A549 (cell line): ENCODE measurements around the gene PI4K2A. TPM values are rescaled to one million over a fixed set of nuclear protein-coding genes. Genes with fewer than 3 reads are reported as not detected.

ENCODE experiments used
- ATAC-seq, 2 experiments: fragments of 200-7000 bp in 1 of 2; fragments of >200 bp in 1 of 2; cut with Nextera tagmentation in 1 of 2; cut with Tn5 transposase in 1 of 2; 3 replicates each; pipeline versions ENCODE4 v1.8.0 to v1.9.1; 2018 to 2020; ENCODE audit warnings: mild to moderate bottlenecking in 1 of 2, moderate library complexity in 1 of 2
- CTCF ChIA-PET: fragments of 300-600 bp; sonication (Branson Sonifier 250); formaldehyde crosslinking; extraction: SDS; loops from one replicate; lab custom pipeline; 2021; ENCODE audit warnings: antibody characterized with exemption, inconsistent platforms; lab: Yijun Ruan, JAX
- POLR2A ChIA-PET: fragments of 350-600 bp; formaldehyde crosslinking; extraction: SDS; loops from one replicate; lab custom pipeline; 2021; ENCODE audit warnings: antibody characterized with exemption, inconsistent platforms; lab: Yijun Ruan, JAX
- DNase-seq, 2 experiments: peaks; one replicate each; pipeline versions ENCODE4 v3.0.0 to v3.0.0-alpha.2; 2011 to 2016; ENCODE audit warnings: low read depth in 1 of 2, low spot score in 1 of 2
- FAIRE-seq: peaks from 2 replicates; lab custom pipeline; 2011; peaks lifted over from hg19 to GRCh38; lab: Jason Lieb, UNC
- H3K27ac ChIP-seq, 2 experiments: fragments of >200 bp; sonication (Bioruptor Twin); formaldehyde crosslinking; 3 replicates each; pipeline ENCODE4 v1.5.1; 2016 to 2017
- H3K4me1 ChIP-seq: fragments of >200 bp; sonication (Bioruptor Twin); formaldehyde crosslinking; 3 replicates; pipeline ENCODE4 v1.6.1; 2016
- H3K4me2 ChIP-seq: fragments of >200 bp; sonication (Bioruptor Twin); formaldehyde crosslinking; 3 replicates; pipeline ENCODE4 v1.6.1; 2016
- H3K4me3 ChIP-seq: fragments of >200 bp; sonication (Bioruptor Twin); formaldehyde crosslinking; 3 replicates; pipeline ENCODE4 v1.5.1; 2016
- H3K9me3 ChIP-seq: fragments of >200 bp; sonication (Bioruptor Twin); formaldehyde crosslinking; 3 replicates; pipeline ENCODE4 v1.6.1; 2016
- BHLHE40 ChIP-seq: IDR thresholded peaks from 2 replicates; pipeline ENCODE4 v1.6.1; 2012; ENCODE audit warnings: low read depth, low read length, inconsistent platforms
- CBX2 ChIP-seq: fragments of 200-600 bp; sonication (generic); IDR thresholded peaks from 2 replicates; pipeline ENCODE4 v1.6.1; 2016; ENCODE audit warnings: low read depth, mild to moderate bottlenecking, borderline replicate concordance
- CBX8 ChIP-seq: fragments of 200-600 bp; sonication (generic); IDR thresholded peaks from 2 replicates; pipeline ENCODE4 v1.6.1; 2016
- CHD2 ChIP-seq: fragments of 150-350 bp; IDR thresholded peaks from 2 replicates; pipeline ENCODE4 v1.6.1; 2014; ENCODE audit warnings: low read length; ENCODE audit not compliant: partially characterized antibody
- CHD4 ChIP-seq: fragments of 200-600 bp; sonication (generic); IDR thresholded peaks from 2 replicates; pipeline ENCODE4 v1.6.1; 2016; ENCODE audit warnings: antibody characterized with exemption, mild to moderate bottlenecking, borderline replicate concordance
- ESRRA ChIP-seq: fragments of 150-350 bp; IDR thresholded peaks from 2 replicates; pipeline ENCODE4 v1.6.1; 2014; ENCODE audit warnings: mild to moderate bottlenecking, low read length, borderline replicate concordance
- FOXS1 ChIP-seq: fragments of 250-450 bp; sonication (Bioruptor Pico); IDR thresholded peaks from 2 replicates; pipeline ENCODE4 v1.5.0; 2020; ENCODE audit warnings: mild to moderate bottlenecking, moderate library complexity
- HDAC2 ChIP-seq: fragments of 200-600 bp; sonication (generic); IDR thresholded peaks from 2 replicates; pipeline ENCODE4 v1.6.1; 2016
- HEYL ChIP-seq: fragments of 250-450 bp; sonication (Bioruptor Pico); IDR thresholded peaks from 2 replicates; pipeline ENCODE4 v1.8.0; 2021; ENCODE audit warnings: mild to moderate bottlenecking, moderate library complexity
- JUNB ChIP-seq: fragments of >200 bp; sonication (Bioruptor Twin); formaldehyde crosslinking; IDR thresholded peaks from 2 replicates; pipeline ENCODE4 v1.6.1; 2016
- KDM1A ChIP-seq: fragments of 200-600 bp; sonication (generic); IDR thresholded peaks from 2 replicates; pipeline ENCODE4 v1.6.1; 2016; ENCODE audit warnings: low read depth, mild to moderate bottlenecking
- KDM5A ChIP-seq: fragments of 200-600 bp; sonication (generic); IDR thresholded peaks from 2 replicates; pipeline ENCODE4 v1.6.1; 2016; ENCODE audit warnings: antibody characterized with exemption, mild to moderate bottlenecking
- MAFK ChIP-seq: fragments of 450-650 bp; IDR thresholded peaks from 2 replicates; pipeline ENCODE4 v1.6.1; 2014; ENCODE audit not compliant: partially characterized antibody
- MAX ChIP-seq: IDR thresholded peaks from 2 replicates; pipeline ENCODE4 v1.6.1; 2012
- NPAS2 ChIP-seq: fragments of 250-450 bp; sonication (Bioruptor Pico); IDR thresholded peaks from 2 replicates; pipeline ENCODE4 v1.8.0; 2022; ENCODE audit warnings: mild to moderate bottlenecking, moderate library complexity, borderline replicate concordance
- PHF8 ChIP-seq: fragments of 200-600 bp; sonication (generic); IDR thresholded peaks from 2 replicates; pipeline ENCODE4 v1.6.1; 2016; ENCODE audit warnings: low read depth, mild to moderate bottlenecking, antibody characterized with exemption, moderate library complexity, borderline replicate concordance
- RARB ChIP-seq: fragments of 250-450 bp; sonication (Bioruptor Pico); IDR thresholded peaks from 2 replicates; pipeline ENCODE4 v1.8.0; 2021; ENCODE audit warnings: mild to moderate bottlenecking, moderate library complexity
- RCOR1 ChIP-seq: fragments of 150-350 bp; IDR thresholded peaks from 2 replicates; pipeline ENCODE4 v1.6.1; 2014; ENCODE audit warnings: antibody characterized with exemption, low read length, low read depth
- SMC3 ChIP-seq: fragments of >200 bp; sonication (Bioruptor Twin); formaldehyde crosslinking; IDR thresholded peaks from 3 replicates; pipeline ENCODE4 v1.6.1; 2018; ENCODE audit warnings: inconsistent platforms
- TFCP2L1 ChIP-seq: fragments of 250-450 bp; sonication (Bioruptor Pico); IDR thresholded peaks from 2 replicates; pipeline ENCODE4 v1.5.0; 2021; ENCODE audit warnings: mild to moderate bottlenecking
- TP53 ChIP-seq: fragments of 250-450 bp; sonication (Bioruptor Pico); IDR thresholded peaks from 2 replicates; pipeline ENCODE4 v1.5.0; 2021; ENCODE audit warnings: mild to moderate bottlenecking, moderate library complexity
- USF2 ChIP-seq: fragments of 450-650 bp; IDR thresholded peaks from 2 replicates; pipeline ENCODE4 v1.6.1; 2014; ENCODE audit warnings: antibody characterized with exemption
- WGBS: methylation state at CpG from one replicate; pipeline ENCODE4 v1.1.6; 2017; ENCODE audit errors: missing lambda C conversion rate; 5-methylcytosine and 5-hydroxymethylcytosine counted together
- polyA plus RNA-seq, 4 experiments: library from polyadenylated mRNA; depleted of rRNA in 3 of 4; stranded (reverse); fragments of >200 nt; fragmentation: RNase III in 1 of 4; extraction: RNeasy Plus Mini Kit Qiagen cat#74134 plus additional on column Dnase treatment in 1 of 4; gene quantifications; 2 replicates in 3 of 4; 3 replicates in 1 of 4; pipeline ENCODE4 v1.2.3, GENCODE V29; 2011 to 2017
- TF ChIP-seq, protein P1 (sequence below): fragments of >200 bp; sonication (Bioruptor Twin); formaldehyde crosslinking; IDR thresholded peaks from 3 replicates; pipeline ENCODE4 v1.5.1; 2016
- TF ChIP-seq, protein P2 (sequence below): fragments of 250-450 bp; sonication (Bioruptor Pico); IDR thresholded peaks from 2 replicates; pipeline ENCODE4 v1.5.0; 2020; ENCODE audit warnings: low read depth, mild to moderate bottlenecking, moderate library complexity
- TF ChIP-seq, protein P3 (sequence below): fragments of 200-600 bp; sonication (generic); IDR thresholded peaks from 2 replicates; pipeline ENCODE4 v1.6.1; 2016; ENCODE audit warnings: antibody characterized with exemption, mild to moderate bottlenecking, moderate library complexity

The PI4K2A gene
- polyA plus RNA-seq, 2 of the 4 experiments (the other 2 are of a cell fraction) = 16.6 TPM

- no peak overlapping the region for H3K27ac ChIP-seq
- H3K9me3 ChIP-seq = no peaks in the 10 kb centered on the region
- no peak for ATAC-seq
- no peak overlapping the region for H3K4me3 ChIP-seq
- CTCF ChIA-PET = interaction anchor here (0.8 to 10.7 kb wide), 5 partner anchors 12 to 165 kb away, joined by 3 to 97 read pairs (median 12); partner anchors contain the start of gene ANKRD2
- no peak overlapping the region for H3K4me2 ChIP-seq
- WGBS = 95% methylated on average over 5 of the region's 5 CpGs
- no peak for DNase-seq
- POLR2A ChIA-PET = no interaction called here
- no peak for TF ChIP-seq HEYL
- TF ChIP-seq CBX2 = no peak
- TF ChIP-seq MAFK = no peak
- TF ChIP-seq TFCP2L1 (CRISPR knock-in tag) = no peak
- TF ChIP-seq, protein P1, sequence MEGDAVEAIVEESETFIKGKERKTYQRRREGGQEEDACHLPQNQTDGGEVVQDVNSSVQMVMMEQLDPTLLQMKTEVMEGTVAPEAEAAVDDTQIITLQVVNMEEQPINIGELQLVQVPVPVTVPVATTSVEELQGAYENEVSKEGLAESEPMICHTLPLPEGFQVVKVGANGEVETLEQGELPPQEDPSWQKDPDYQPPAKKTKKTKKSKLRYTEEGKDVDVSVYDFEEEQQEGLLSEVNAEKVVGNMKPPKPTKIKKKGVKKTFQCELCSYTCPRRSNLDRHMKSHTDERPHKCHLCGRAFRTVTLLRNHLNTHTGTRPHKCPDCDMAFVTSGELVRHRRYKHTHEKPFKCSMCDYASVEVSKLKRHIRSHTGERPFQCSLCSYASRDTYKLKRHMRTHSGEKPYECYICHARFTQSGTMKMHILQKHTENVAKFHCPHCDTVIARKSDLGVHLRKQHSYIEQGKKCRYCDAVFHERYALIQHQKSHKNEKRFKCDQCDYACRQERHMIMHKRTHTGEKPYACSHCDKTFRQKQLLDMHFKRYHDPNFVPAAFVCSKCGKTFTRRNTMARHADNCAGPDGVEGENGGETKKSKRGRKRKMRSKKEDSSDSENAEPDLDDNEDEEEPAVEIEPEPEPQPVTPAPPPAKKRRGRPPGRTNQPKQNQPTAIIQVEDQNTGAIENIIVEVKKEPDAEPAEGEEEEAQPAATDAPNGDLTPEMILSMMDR = no peak
- TF ChIP-seq CBX8 = no peak
- TF ChIP-seq FOXS1 (CRISPR knock-in tag) = no peak
- no peak for TF ChIP-seq KDM1A
- TF ChIP-seq HDAC2 = no peak
- TF ChIP-seq, protein P2, sequence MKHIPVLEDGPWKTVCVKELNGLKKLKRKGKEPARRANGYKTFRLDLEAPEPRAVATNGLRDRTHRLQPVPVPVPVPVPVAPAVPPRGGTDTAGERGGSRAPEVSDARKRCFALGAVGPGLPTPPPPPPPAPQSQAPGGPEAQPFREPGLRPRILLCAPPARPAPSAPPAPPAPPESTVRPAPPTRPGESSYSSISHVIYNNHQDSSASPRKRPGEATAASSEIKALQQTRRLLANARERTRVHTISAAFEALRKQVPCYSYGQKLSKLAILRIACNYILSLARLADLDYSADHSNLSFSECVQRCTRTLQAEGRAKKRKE = no peak
- no peak for TF ChIP-seq NPAS2 (CRISPR knock-in tag)
- TF ChIP-seq USF2 = no peak
- TF ChIP-seq BHLHE40 = no peak
- no peak for TF ChIP-seq JUNB
- no peak for TF ChIP-seq CHD2
- no peak for TF ChIP-seq MAX
- no peak for TF ChIP-seq PHF8
- peaks cover 7% of the 10 kb centered on the region; the same call in 2 of the 3 replicates for H3K4me1 ChIP-seq
- FAIRE-seq = no peak
Observed at GRCh38 chr10:97629289-97629688, 11.2 kb upstream of the PI4K2A start.

DNA sequence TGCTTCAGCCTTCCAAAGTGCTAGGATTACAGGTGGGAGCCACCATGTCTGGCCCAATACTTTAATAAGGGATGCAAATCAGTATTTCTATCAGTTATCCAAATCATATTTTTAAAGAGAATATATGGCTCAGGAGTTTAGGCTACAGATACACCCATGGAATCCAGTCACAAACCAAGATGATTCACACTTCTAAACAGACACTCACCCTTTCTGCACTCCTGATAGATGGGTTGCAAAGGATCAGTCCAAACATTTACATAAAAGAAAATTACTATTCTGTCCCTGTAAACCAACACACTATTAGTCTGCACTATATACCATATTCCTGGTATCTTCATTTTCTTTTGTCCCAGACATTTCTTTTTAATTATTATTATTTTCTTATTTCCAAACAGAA, 9.4 kb upstream of the PI4K2A start:
- POLR2A ChIA-PET = no interaction called here
- H3K9me3 ChIP-seq = no peaks in the 10 kb centered on the region
- no peak for FAIRE-seq
- no peak overlapping the region for H3K27ac ChIP-seq
- H3K4me2 ChIP-seq = no peak overlapping the region
- peaks cover 7% of the 10 kb centered on the region; the same call in 2 of the 3 replicates for H3K4me1 ChIP-seq
- H3K4me3 ChIP-seq = no peak overlapping the region
- no peak for DNase-seq
- CTCF ChIA-PET = interaction anchor here (0.9 to 10.7 kb wide), 8 partner anchors 9 to 101 kb away, joined by 3 to 97 read pairs (median 4); no protein-coding TSS in a partner anchor
- no peak for ATAC-seq
- TF ChIP-seq ESRRA (no peak), CHD2 (no peak), CHD4 (no peak), BHLHE40 (no peak), RARB (CRISPR knock-in tag) (no peak), SMC3 (no peak), TP53 (CRISPR knock-in tag) (no peak), RCOR1 (no peak), KDM5A (no peak)
- TF ChIP-seq, protein P3, sequence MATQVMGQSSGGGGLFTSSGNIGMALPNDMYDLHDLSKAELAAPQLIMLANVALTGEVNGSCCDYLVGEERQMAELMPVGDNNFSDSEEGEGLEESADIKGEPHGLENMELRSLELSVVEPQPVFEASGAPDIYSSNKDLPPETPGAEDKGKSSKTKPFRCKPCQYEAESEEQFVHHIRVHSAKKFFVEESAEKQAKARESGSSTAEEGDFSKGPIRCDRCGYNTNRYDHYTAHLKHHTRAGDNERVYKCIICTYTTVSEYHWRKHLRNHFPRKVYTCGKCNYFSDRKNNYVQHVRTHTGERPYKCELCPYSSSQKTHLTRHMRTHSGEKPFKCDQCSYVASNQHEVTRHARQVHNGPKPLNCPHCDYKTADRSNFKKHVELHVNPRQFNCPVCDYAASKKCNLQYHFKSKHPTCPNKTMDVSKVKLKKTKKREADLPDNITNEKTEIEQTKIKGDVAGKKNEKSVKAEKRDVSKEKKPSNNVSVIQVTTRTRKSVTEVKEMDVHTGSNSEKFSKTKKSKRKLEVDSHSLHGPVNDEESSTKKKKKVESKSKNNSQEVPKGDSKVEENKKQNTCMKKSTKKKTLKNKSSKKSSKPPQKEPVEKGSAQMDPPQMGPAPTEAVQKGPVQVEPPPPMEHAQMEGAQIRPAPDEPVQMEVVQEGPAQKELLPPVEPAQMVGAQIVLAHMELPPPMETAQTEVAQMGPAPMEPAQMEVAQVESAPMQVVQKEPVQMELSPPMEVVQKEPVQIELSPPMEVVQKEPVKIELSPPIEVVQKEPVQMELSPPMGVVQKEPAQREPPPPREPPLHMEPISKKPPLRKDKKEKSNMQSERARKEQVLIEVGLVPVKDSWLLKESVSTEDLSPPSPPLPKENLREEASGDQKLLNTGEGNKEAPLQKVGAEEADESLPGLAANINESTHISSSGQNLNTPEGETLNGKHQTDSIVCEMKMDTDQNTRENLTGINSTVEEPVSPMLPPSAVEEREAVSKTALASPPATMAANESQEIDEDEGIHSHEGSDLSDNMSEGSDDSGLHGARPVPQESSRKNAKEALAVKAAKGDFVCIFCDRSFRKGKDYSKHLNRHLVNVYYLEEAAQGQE = no peak
